Ascending aorta (tissue), 2 donors: ENCODE data around the gene ACP7. TPM values are rescaled to one million over a fixed set of nuclear protein-coding genes. Genes with fewer than 3 reads are reported as not detected.

Source experiments
- DNase-seq, 2 donors: peaks; one replicate each; pipeline ENCODE4 v3.0.0-alpha.2; 2019; ENCODE audit warnings: low spot score in 2 of 2
- H3K27ac ChIP-seq, 2 donors: fragments of 200-600 bp; sonication (generic); one replicate each; pipeline ENCODE4 v1.5.1; 2016 to 2017; ENCODE audit warnings: mild to moderate bottlenecking in 1 of 2
- H3K27me3 ChIP-seq: fragments of 200-600 bp; sonication (generic); one replicate; pipeline ENCODE4 v1.5.1; 2017
- H3K36me3 ChIP-seq, 2 donors: fragments of 200-600 bp; sonication (generic); one replicate each; pipeline ENCODE4 v1.5.1; 2016
- H3K4me1 ChIP-seq, 2 donors: fragments of 200-600 bp; sonication (generic); one replicate each; pipeline ENCODE4 v1.5.1; 2016 to 2017; ENCODE audit warnings: mild to moderate bottlenecking in 1 of 2
- H3K4me3 ChIP-seq, 2 donors: fragments of 200-600 bp; sonication (generic); one replicate each; pipeline ENCODE4 v1.5.1; 2016 to 2017; ENCODE audit warnings: mild to moderate bottlenecking in 1 of 2
- H3K9me3 ChIP-seq, 2 donors: fragments of 200-600 bp; sonication (generic); one replicate each; pipeline ENCODE4 v1.5.1; 2016
- CTCF ChIP-seq, 3 experiments: fragments of 200-600 bp in 2 of 3; fragments of 450-650 bp in 1 of 3; sonication (generic) in 2 of 3; IDR thresholded peaks; one replicate each; pipeline ENCODE4 v1.5.1; 2016 to 2019; ENCODE audit warnings: antibody characterized with exemption in 3 of 3, mild to moderate bottlenecking in 1 of 3, moderate library complexity in 1 of 3
- intact Hi-C: fragments of 100-400 bp; cut with DNase I; formaldehyde crosslinking; loops from one replicate; pipeline ENCODE4 v1.15.1; 2023
- total RNA-seq: library from RNA; depleted of rRNA; stranded (reverse); fragments of >200 nt; gene quantifications from one replicate; pipeline ENCODE4 v1.1.0, GENCODE V29; 2016

ACP7 gene
- total RNA-seq, 1 donor from 2014 or later: not detected

GRCh38 chr19:39126312-39127187, 42.4 kb downstream of the ACP7 start:
- Histone ChIP-seq H3K36me3 (no peaks in the 10 kb centered on the region), H3K4me3 (peak overlapping the region; percentile 88 to 89), H3K27me3 (no peaks in the 10 kb centered on the region), H3K27ac (peak overlapping the region; percentile 59 to 68), H3K9me3 (no peaks in the 10 kb centered on the region), H3K4me1 (peaks cover 11 to 32% of the 10 kb centered on the region in 2 donors)
- intact Hi-C loops: loop anchor here (10.0 kb wide), 2 partner anchors 318 to 708 kb away; partner anchors contain the start of genes DYRK1B and SUPT5H
- DNase-seq: no peak
- TF ChIP-seq CTCF (IDR thresholded peaks at IDR 0.05): no peak

- no peaks in the 10 kb centered on the region for H3K36me3 ChIP-seq
- H3K27me3 ChIP-seq: no peaks in the 10 kb centered on the region
- H3K4me1 ChIP-seq: peaks cover 11 to 35% of the 10 kb centered on the region in 2 donors
- peak overlapping the region; percentile 4 to 32 for H3K27ac ChIP-seq
- intact Hi-C loops: loop anchor here (10.0 kb wide), 2 partner anchors 317 to 707 kb away; partner anchors contain the start of genes DYRK1B and SUPT5H
- no peak overlapping the region for H3K4me3 ChIP-seq
- H3K9me3 ChIP-seq: no peaks in the 10 kb centered on the region
- no peak for DNase-seq
- no peak for TF ChIP-seq CTCF (IDR thresholded peaks at IDR 0.05)
These were observed 43.8 kb downstream of the ACP7 start for GRCh38 chr19:39127812-39128515.

GRCh38 chr19:39128516-39129079, 44.4 kb downstream of the ACP7 start:
- no peaks in the 10 kb centered on the region for H3K36me3 ChIP-seq
- H3K4me1 ChIP-seq: peaks cover 11 to 35% of the 10 kb centered on the region in 2 donors
- H3K27ac ChIP-seq: peak overlapping the region; percentile 4 to 32
- no peaks in the 10 kb centered on the region for H3K27me3 ChIP-seq
- intact Hi-C loops: loop anchor here (10.0 kb wide), 2 partner anchors 316 to 706 kb away; partner anchors contain the start of genes DYRK1B and SUPT5H
- H3K4me3 ChIP-seq: no peak overlapping the region
- TF ChIP-seq CTCF (IDR thresholded peaks at IDR 0.05): no peak
- no peaks in the 10 kb centered on the region for H3K9me3 ChIP-seq
- DNase-seq: no peak

GRCh38 chr19:39129116-39129515, 44.9 kb downstream of the ACP7 start:
- H3K27me3 ChIP-seq: no peaks in the 10 kb centered on the region
- no peaks in the 10 kb centered on the region for H3K9me3 ChIP-seq
- intact Hi-C loops: loop anchor here (10.0 kb wide), 2 partner anchors 316 to 706 kb away; partner anchors contain the start of genes DYRK1B and SUPT5H
- H3K4me1 ChIP-seq: peaks cover 11 to 35% of the 10 kb centered on the region in 2 donors
- DNase-seq: no peak
- TF ChIP-seq CTCF (IDR thresholded peaks at IDR 0.05): no peak
- H3K4me3 ChIP-seq: no peak overlapping the region
- H3K36me3 ChIP-seq: no peaks in the 10 kb centered on the region
- H3K27ac ChIP-seq: no peak overlapping the region
